Measurements from ENCODE around the gene PRSS57. TPM values are rescaled to one million over a fixed set of nuclear protein-coding genes. Genes with fewer than 3 reads are reported as not detected.

Gene PRSS57
- total RNA-seq, 1 donor from 2014 or later = not detected

DNA sequence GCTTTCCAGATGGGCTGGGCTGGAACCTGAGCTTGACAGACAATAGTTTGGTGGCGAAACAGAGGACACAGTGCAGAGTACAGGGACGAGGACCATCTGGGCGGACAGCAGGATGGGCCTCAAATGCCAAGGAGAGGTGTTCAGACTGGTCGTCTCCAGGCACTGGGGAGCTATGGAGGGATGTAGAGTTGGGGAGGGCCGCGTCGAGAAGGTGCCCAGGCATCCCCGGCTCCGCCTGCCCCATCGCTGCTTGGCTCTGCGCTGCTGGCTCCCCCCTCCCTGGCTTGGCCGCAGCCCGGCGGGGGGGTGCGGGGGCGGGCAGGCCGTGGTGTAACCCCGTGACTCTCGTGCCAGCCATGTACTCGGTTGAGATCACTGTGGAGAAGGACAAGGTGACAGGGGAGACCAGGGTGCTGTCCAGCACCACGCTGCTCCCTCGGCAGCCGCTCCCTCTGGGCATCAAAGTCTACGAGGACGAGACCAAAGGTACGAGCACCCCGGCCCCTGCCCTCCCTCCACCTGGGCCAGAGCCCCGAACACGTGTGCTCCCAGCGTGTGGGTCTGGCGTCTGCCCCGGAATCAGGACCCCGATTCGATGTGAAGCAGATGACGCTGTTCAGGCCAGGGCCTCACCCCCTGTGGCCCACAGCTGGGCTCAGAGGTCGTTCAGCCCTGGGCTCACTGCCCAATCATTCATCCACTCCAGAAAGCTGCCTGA, 44.9 kb upstream of the PRSS57 start:
- POLR2A ChIA-PET = no interaction called here
- H3K4me3 Mint-ChIP-seq = no peak overlapping the region
- no peak overlapping the region for H3K27ac Mint-ChIP-seq
- intact Hi-C loops (cut with micrococcal nuclease) = no loop called here
- no peaks in the 10 kb centered on the region for H3K36me3 Mint-ChIP-seq (ENCODE audit: low read depth)
- DNase-seq (no peak), ATAC-seq (ENCODE audit: low read depth) (no peak)
- no peaks in the 10 kb centered on the region for H3K9me3 Mint-ChIP-seq
- H3K4me1 Mint-ChIP-seq = no peaks in the 10 kb centered on the region
- TF ChIP-seq, protein P1, sequence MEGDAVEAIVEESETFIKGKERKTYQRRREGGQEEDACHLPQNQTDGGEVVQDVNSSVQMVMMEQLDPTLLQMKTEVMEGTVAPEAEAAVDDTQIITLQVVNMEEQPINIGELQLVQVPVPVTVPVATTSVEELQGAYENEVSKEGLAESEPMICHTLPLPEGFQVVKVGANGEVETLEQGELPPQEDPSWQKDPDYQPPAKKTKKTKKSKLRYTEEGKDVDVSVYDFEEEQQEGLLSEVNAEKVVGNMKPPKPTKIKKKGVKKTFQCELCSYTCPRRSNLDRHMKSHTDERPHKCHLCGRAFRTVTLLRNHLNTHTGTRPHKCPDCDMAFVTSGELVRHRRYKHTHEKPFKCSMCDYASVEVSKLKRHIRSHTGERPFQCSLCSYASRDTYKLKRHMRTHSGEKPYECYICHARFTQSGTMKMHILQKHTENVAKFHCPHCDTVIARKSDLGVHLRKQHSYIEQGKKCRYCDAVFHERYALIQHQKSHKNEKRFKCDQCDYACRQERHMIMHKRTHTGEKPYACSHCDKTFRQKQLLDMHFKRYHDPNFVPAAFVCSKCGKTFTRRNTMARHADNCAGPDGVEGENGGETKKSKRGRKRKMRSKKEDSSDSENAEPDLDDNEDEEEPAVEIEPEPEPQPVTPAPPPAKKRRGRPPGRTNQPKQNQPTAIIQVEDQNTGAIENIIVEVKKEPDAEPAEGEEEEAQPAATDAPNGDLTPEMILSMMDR (IDR thresholded peaks at IDR 0.05) = no peak
- CTCF ChIA-PET = no interaction called here
- peaks cover 6% of the 10 kb centered on the region for H3K27me3 Mint-ChIP-seq

DNA sequence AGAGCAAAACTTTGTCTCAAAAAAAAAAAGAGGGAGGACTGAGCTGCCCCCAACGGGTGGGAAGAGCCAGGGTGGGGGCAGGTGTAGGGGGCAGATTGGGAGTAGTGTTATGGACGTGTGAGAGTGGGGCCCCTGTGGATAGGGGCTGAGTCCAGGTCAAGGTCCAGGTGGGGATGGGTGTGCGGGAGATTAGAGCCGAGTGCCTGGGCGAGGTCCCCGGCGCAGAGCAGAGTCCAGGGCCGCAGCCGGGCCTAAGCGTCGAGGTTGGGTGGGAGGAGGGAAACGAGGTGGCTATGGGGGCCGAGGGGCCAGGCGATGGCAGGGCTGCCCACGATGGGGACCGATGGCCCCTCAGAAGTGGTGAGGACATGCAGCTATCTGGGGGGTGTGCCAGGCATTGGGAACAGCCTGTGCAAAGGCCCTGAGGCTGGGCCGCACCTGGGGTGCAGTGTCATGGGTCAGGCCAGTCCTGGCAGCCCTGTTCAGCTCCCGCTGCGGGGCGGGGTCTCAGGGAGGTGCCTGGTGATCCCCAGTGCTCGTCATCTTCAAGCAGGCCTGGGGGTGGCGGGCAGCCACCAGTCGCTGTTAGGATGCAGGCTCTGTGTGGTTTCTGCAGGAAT, 43.4 kb upstream of the PRSS57 start:
- Mint-ChIP-seq H3K27ac (no peak overlapping the region), H3K4me3 (no peak overlapping the region), H3K27me3 (peaks cover 6% of the 10 kb centered on the region), H3K9me3 (no peaks in the 10 kb centered on the region), H3K4me1 (peaks cover 4% of the 10 kb centered on the region), H3K36me3 (ENCODE audit: low read depth) (no peaks in the 10 kb centered on the region)
- TF ChIP-seq, protein P1 (IDR thresholded peaks at IDR 0.05) = no peak
- intact Hi-C loops (cut with micrococcal nuclease) = no loop called here
- POLR2A ChIA-PET = interaction anchor here (0.6 kb wide), 1 partner anchor 567 kb away, joined by 4 read pairs; no protein-coding TSS in a partner anchor
- ATAC-seq (ENCODE audit: low read depth) (no peak), DNase-seq (no peak)
- CTCF ChIA-PET = no interaction called here

DNA sequence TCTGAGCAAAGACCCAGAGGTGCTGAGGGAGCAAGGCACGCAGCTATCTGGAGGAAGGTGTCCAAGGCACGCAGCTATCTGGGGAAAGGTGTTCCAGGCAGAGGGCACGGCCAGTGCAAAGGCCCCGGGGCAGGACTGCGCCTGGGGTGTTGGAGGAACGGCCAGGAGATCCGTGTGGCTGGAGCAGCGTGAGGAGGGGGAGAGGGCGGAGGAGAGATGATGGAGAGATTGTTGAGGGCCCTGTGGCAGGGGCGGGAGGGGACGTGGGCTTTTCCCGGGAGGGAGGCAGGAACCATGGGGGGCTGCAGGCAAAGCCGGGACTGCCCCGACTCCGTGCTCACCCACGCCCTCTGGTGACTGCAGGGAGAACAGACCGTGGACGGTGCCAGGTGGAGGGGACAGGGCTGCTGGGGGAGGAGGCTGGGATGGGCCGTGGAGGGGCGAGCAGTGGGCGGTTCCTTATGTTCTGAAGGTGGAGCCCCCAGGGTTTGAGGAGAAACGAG, 42.4 kb upstream of the PRSS57 start:
- Mint-ChIP-seq H3K4me3 (no peak overlapping the region), H3K27ac (no peak overlapping the region), H3K36me3 (ENCODE audit: low read depth) (no peaks in the 10 kb centered on the region), H3K27me3 (peaks cover 6% of the 10 kb centered on the region), H3K4me1 (peaks cover 4% of the 10 kb centered on the region), H3K9me3 (no peaks in the 10 kb centered on the region)
- TF ChIP-seq, protein P1 (IDR thresholded peaks at IDR 0.05) = no peak
- ATAC-seq (ENCODE audit: low read depth) = peak; percentile 69
- CTCF ChIA-PET = interaction anchor here (1.2 kb wide), 1 partner anchor 74 kb away, joined by 4 read pairs; the partner anchor contains the start of gene RNF126
- intact Hi-C loops (cut with micrococcal nuclease) = no loop called here
- DNase-seq = peak; percentile 43
- POLR2A ChIA-PET = no interaction called here

DNA sequence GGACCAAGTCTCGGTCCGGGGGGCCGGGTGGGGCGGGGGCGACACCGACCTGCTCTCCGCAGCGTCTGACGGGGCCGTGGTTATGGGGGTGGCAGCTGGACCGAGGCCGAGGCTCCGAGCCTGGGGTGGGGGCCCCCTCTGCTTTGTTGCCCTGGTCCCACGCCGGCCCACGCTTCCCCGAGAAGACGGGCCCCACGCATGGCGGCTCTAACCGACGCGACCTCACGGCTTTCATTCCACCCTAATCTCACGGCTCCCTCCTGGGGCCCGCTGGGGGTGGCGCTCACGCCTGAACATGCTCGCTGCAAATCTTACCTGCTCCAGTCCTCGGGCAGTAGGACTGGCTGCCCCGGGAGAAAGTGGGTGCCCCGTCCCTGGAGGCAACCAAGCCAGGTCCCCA, 40.9 kb upstream of the PRSS57 start:
- H3K36me3 Mint-ChIP-seq (ENCODE audit: low read depth) = no peaks in the 10 kb centered on the region
- CTCF ChIA-PET = interaction anchor here (1.2 kb wide), 1 partner anchor 149 kb away, joined by 3 read pairs; no protein-coding TSS in a partner anchor
- no peak for DNase-seq
- no peaks in the 10 kb centered on the region for H3K9me3 Mint-ChIP-seq
- intact Hi-C loops (cut with micrococcal nuclease) = no loop called here
- TF ChIP-seq, protein P1 (IDR thresholded peaks at IDR 0.05) = no peak
- no peak overlapping the region for H3K4me3 Mint-ChIP-seq
- peaks cover 4% of the 10 kb centered on the region for H3K4me1 Mint-ChIP-seq
- POLR2A ChIA-PET = no interaction called here
- no peak for ATAC-seq (ENCODE audit: low read depth)
- H3K27ac Mint-ChIP-seq = no peak overlapping the region
- H3K27me3 Mint-ChIP-seq = peaks cover 6% of the 10 kb centered on the region

DNA sequence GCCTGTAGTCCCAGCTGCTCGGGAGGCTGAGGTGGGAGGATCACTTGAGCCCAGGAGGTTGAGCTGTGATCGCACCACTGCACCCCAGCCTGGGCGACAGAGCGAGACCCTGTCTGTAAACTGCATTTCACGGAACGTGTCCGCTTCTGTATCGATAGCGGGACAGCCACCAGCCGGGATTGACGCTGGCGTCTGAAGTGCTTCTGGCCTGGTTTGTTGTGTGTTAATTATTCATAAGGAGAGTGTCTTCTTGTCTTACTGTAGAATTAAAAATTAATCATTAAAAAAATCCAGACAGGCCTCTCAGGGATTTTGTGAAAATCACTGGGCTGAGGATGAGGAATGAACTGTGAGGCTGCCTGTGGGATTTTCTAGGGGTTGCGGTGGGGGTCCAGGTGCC, 39.5 kb upstream of the PRSS57 start:
- TF ChIP-seq, protein P1 (IDR thresholded peaks at IDR 0.05) = no peak
- ChIA-PET CTCF (interaction anchor here (0.6 to 1.8 kb wide), 6 partner anchors 55 to 150 kb away, joined by 4 to 22 read pairs (median 4); partner anchors contain the start of genes FSTL3 and RNF126), POLR2A (no interaction called here)
- DNase-seq = no peak
- Mint-ChIP-seq H3K4me3 (no peak overlapping the region), H3K9me3 (no peaks in the 10 kb centered on the region), H3K4me1 (peaks cover 4% of the 10 kb centered on the region), H3K36me3 (ENCODE audit: low read depth) (no peaks in the 10 kb centered on the region), H3K27me3 (peaks cover 6% of the 10 kb centered on the region), H3K27ac (no peak overlapping the region)
- intact Hi-C loops (cut with micrococcal nuclease) = loop anchor here (1.0 to 5.0 kb wide), 4 partner anchors 52 to 150 kb away; no protein-coding TSS in a partner anchor
- no peak for ATAC-seq (ENCODE audit: low read depth)

Measured in activated B cell treated with CpG ODN at 0.5 μM for 24 hours (primary cell).